Measurements from ENCODE around the gene CAPRIN1.
"Not testable (repeated sequence)": the region's sequence is repeated elsewhere in the genome, so short reads cannot be mapped to it uniquely, and the experiment has no call there.

The CAPRIN1 gene

DNA sequence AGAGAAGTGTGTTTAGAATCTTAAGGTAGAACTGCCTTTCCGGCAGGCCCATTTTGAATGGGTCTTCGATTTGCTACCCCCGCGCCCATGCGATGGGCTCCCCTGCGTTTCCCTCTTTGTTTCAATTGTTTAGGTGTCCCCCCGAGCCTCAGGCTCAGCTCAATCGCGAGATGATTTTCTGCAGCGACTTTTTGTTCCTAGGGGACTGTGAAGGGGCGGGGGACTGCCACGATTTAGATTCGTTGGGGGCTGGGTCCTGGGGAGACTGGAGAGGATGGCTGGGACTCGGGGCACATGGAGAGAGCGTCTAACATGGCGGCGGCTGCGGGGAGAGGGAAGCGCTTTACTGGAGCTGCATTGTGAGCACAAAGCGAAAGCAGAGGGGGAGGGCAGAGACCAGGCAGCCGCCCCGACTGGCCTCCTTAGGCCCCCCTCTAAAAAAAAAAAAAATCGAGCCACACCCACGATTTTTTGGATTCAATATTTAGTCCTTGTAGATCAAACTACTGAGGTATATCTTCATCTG, 1.7 kb downstream of the CAPRIN1 start:
- Histone ChIP-seq H3K4me1 (ENCODE audit: insufficient read depth, low read length) (peaks cover 11% of the 10 kb centered on the region), H3K36me3 (ENCODE audit: insufficient read depth, low read depth, low read length) (peaks cover 48% of the 10 kb centered on the region), H3K27me3 (ENCODE audit: insufficient read depth, low read length) (no peaks in the 10 kb centered on the region), H3K9ac (ENCODE audit: low read depth, low read length) (peak overlapping the region; percentile 100), H3K9me3 (ENCODE audit: insufficient read depth, low read depth, low read length) (no peaks in the 10 kb centered on the region), H3K4me3 (ENCODE audit: low read length) (peak overlapping the region; percentile 99), H3K27ac (ENCODE audit: low read length) (peak overlapping the region; percentile 98)

DNA sequence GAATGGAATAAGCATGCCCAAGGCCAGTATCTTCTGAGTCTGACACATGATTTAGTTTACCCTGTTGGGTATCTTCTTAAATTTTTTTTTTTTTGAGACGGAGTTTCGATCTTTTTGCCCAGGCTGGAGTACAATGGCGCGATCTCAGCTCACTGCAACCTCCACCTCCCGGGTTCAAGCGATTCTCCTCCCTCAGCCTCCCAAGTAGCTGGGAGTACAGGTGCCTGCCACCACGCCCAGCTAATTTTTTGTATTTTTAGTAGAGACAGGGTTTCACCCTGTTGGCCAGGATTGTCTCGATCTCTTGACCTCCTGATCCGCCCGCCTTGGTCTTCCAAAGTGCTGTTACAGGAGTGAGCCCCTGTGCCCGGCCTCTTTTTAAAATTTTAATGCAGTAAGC, 2.8 kb downstream of the CAPRIN1 start:
- not testable (repeated sequence) for H3K27me3 ChIP-seq (ENCODE audit: insufficient read depth, low read length); H3K27ac ChIP-seq (ENCODE audit: low read length); H3K9me3 ChIP-seq (ENCODE audit: insufficient read depth, low read depth, low read length)
- peaks cover 11% of the 10 kb centered on the region for H3K4me1 ChIP-seq (ENCODE audit: insufficient read depth, low read length)
- peaks cover 59% of the 10 kb centered on the region for H3K36me3 ChIP-seq (ENCODE audit: insufficient read depth, low read depth, low read length)
- H3K4me3 ChIP-seq (ENCODE audit: low read length): peak overlapping the region; percentile 99
- peak overlapping the region; percentile 100; the same call in 1 of the 2 replicates for H3K9ac ChIP-seq (ENCODE audit: low read depth, low read length)

GRCh38 chr11:34055218-34056000, 3.9 kb downstream of the CAPRIN1 start:
- H3K9me3 ChIP-seq (ENCODE audit: insufficient read depth, low read depth, low read length): no peaks in the 10 kb centered on the region
- no peak overlapping the region for H3K27ac ChIP-seq (ENCODE audit: low read length)
- H3K9ac ChIP-seq (ENCODE audit: low read depth, low read length): peak overlapping the region; percentile 100; the same call in 1 of the 2 replicates
- peak overlapping the region; percentile 99 for H3K4me3 ChIP-seq (ENCODE audit: low read length)
- H3K36me3 ChIP-seq (ENCODE audit: insufficient read depth, low read depth, low read length): peaks cover 64% of the 10 kb centered on the region
- no peaks in the 10 kb centered on the region for H3K27me3 ChIP-seq (ENCODE audit: insufficient read depth, low read length)
- peaks cover 11% of the 10 kb centered on the region for H3K4me1 ChIP-seq (ENCODE audit: insufficient read depth, low read length)

DNA sequence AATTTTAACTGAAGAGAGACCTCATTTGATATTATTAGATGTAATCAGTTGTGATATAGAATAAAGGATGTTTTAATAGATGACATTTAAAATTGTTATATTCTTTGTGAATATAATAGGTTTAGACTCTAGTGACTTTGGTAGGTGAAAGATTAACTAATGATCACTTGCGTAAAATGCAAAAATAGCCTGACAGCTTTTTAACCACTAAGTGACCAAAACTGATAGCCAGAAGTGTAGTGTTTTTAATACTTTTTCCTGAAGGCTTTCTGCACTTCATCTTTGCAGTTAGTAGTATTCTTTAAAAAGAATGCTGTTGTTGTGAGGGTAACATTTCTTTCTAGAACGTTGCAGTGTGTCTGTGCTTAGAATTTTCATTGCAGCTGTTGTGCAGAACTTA, 5.1 kb downstream of the CAPRIN1 start:
- Histone ChIP-seq H3K36me3 (ENCODE audit: insufficient read depth, low read depth, low read length) (peaks cover 77% of the 10 kb centered on the region), H3K9ac (ENCODE audit: low read depth, low read length) (peak overlapping the region; percentile 16; the same call in 1 of the 2 replicates), H3K4me3 (ENCODE audit: low read length) (peak overlapping the region; percentile 99), H3K27ac (ENCODE audit: low read length) (no peak overlapping the region), H3K27me3 (ENCODE audit: insufficient read depth, low read length) (no peaks in the 10 kb centered on the region), H3K9me3 (ENCODE audit: insufficient read depth, low read depth, low read length) (no peaks in the 10 kb centered on the region), H3K4me1 (ENCODE audit: insufficient read depth, low read length) (peaks cover 11% of the 10 kb centered on the region)

DNA sequence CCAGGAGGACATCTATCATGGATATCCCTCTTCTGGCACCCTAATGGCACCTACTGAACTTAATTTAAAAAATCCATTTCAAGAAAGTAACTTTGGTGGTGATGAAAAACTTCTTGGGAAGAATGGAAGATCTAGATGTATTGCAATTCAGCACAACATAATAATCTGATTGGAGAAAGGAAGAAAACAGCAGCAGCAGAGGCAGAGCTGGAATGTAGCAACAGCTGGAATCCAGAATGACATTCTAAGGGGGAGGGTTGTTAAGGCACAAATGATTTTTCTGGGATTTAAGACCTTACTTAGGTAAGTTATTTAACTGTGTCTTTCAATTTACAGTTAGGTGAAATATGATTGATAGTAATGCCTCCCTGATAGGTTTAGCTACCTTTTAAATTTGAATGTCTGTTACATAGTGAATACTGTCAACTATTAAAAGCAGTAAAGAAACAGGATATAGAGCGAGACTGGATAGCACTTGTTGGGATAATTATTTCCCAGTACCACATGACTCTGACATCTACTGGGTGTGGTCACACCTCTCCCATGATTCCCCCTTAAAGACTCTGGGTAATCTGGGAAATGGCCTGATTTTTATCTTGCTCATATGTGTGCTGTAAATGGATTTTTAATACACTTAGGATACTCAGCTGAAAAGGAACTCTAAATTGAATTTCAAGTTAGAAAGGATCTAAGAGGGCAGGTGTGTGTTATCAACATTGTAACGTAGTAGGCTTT, 11.7 kb downstream of the CAPRIN1 start:
- no peaks in the 10 kb centered on the region for H3K4me1 ChIP-seq (ENCODE audit: insufficient read depth, low read length)
- H3K9ac ChIP-seq (ENCODE audit: low read depth, low read length): no peak overlapping the region
- H3K9me3 ChIP-seq (ENCODE audit: insufficient read depth, low read depth, low read length): no peaks in the 10 kb centered on the region
- H3K27me3 ChIP-seq (ENCODE audit: insufficient read depth, low read length): no peaks in the 10 kb centered on the region
- H3K27ac ChIP-seq (ENCODE audit: low read length): no peak overlapping the region
- H3K4me3 ChIP-seq (ENCODE audit: low read length): no peak overlapping the region
- peaks cover 69% of the 10 kb centered on the region for H3K36me3 ChIP-seq (ENCODE audit: insufficient read depth, low read depth, low read length)

DNA sequence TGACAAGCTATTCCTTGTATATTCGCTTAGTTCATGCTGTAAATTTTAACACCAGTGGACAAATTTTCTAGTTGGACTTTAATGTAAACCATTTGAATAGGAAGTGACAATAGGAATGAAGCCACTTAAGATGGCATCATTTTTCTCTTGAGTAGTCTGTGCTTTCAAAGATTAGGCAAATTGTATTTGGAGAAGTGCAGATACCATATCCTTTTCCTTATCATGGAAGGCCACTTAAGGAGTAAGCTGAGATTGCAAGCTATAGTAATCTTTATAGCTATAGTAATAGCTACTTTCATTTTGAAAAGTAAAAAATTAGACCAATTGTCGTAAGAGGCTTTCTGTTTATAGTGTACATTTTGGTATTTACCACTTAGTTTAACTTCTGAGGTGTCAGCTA, 12.8 kb downstream of the CAPRIN1 start:
- peaks cover 65% of the 10 kb centered on the region for H3K36me3 ChIP-seq (ENCODE audit: insufficient read depth, low read depth, low read length)
- no peaks in the 10 kb centered on the region for H3K9me3 ChIP-seq (ENCODE audit: insufficient read depth, low read depth, low read length)
- H3K9ac ChIP-seq (ENCODE audit: low read depth, low read length): no peak overlapping the region
- H3K4me1 ChIP-seq (ENCODE audit: insufficient read depth, low read length): no peaks in the 10 kb centered on the region
- H3K27me3 ChIP-seq (ENCODE audit: insufficient read depth, low read length): no peaks in the 10 kb centered on the region
- no peak overlapping the region for H3K4me3 ChIP-seq (ENCODE audit: low read length)
- no peak overlapping the region for H3K27ac ChIP-seq (ENCODE audit: low read length)

GRCh38 chr11:34065505-34066203, 14.1 kb downstream of the CAPRIN1 start:
- Histone ChIP-seq H3K9me3 (ENCODE audit: insufficient read depth, low read depth, low read length) (no peaks in the 10 kb centered on the region), H3K27ac (ENCODE audit: low read length) (no peak overlapping the region), H3K9ac (ENCODE audit: low read depth, low read length) (no peak overlapping the region), H3K36me3 (ENCODE audit: insufficient read depth, low read depth, low read length) (peaks cover 69% of the 10 kb centered on the region), H3K4me1 (ENCODE audit: insufficient read depth, low read length) (no peaks in the 10 kb centered on the region), H3K27me3 (ENCODE audit: insufficient read depth, low read length) (no peaks in the 10 kb centered on the region), H3K4me3 (ENCODE audit: low read length) (no peak overlapping the region)

DNA sequence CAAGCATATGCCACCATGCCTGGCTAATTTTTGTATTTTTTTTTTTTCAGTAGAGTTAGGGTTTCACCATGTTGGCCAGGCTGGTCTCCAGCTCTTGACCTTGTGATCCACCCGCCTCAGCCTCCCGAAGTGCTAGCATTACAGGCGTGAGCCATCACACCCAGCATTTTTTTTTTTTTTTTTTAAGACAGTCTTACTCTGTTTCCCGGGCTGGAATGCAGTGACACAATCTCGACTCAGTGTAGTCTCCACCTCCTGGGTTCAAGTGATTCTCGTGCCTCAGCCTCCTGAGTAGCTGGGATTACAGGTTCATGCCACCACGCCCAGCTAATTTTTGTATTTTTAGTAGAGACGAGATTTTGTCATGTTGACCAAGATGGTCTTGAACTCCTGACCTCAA, 15.2 kb downstream of the CAPRIN1 start:
- not testable (repeated sequence) for H3K9me3 ChIP-seq (ENCODE audit: insufficient read depth, low read depth, low read length); H3K4me3 ChIP-seq (ENCODE audit: low read length); H3K27ac ChIP-seq (ENCODE audit: low read length); H3K9ac ChIP-seq (ENCODE audit: low read depth, low read length); H3K27me3 ChIP-seq (ENCODE audit: insufficient read depth, low read length); H3K4me1 ChIP-seq (ENCODE audit: insufficient read depth, low read length)
- H3K36me3 ChIP-seq (ENCODE audit: insufficient read depth, low read depth, low read length): peaks cover 68% of the 10 kb centered on the region

GRCh38 chr11:34067383-34068065, 16.0 kb downstream of the CAPRIN1 start:
- Histone ChIP-seq H3K4me3 (ENCODE audit: low read length) (no peak overlapping the region), H3K4me1 (ENCODE audit: insufficient read depth, low read length) (no peaks in the 10 kb centered on the region), H3K36me3 (ENCODE audit: insufficient read depth, low read depth, low read length) (peaks cover 71% of the 10 kb centered on the region), H3K27me3 (ENCODE audit: insufficient read depth, low read length) (no peaks in the 10 kb centered on the region), H3K9me3 (ENCODE audit: insufficient read depth, low read depth, low read length) (no peaks in the 10 kb centered on the region), H3K9ac (ENCODE audit: low read depth, low read length) (no peak overlapping the region), H3K27ac (ENCODE audit: low read length) (no peak overlapping the region)

GRCh38 chr11:34068111-34068510, 16.6 kb downstream of the CAPRIN1 start:
- Histone ChIP-seq H3K9me3 (ENCODE audit: insufficient read depth, low read depth, low read length) (no peaks in the 10 kb centered on the region), H3K27ac (ENCODE audit: low read length) (no peak overlapping the region), H3K4me1 (ENCODE audit: insufficient read depth, low read length) (no peaks in the 10 kb centered on the region), H3K9ac (ENCODE audit: low read depth, low read length) (no peak overlapping the region), H3K27me3 (ENCODE audit: insufficient read depth, low read length) (no peaks in the 10 kb centered on the region), H3K36me3 (ENCODE audit: insufficient read depth, low read depth, low read length) (peaks cover 74% of the 10 kb centered on the region), H3K4me3 (ENCODE audit: low read length) (no peak overlapping the region)

DNA sequence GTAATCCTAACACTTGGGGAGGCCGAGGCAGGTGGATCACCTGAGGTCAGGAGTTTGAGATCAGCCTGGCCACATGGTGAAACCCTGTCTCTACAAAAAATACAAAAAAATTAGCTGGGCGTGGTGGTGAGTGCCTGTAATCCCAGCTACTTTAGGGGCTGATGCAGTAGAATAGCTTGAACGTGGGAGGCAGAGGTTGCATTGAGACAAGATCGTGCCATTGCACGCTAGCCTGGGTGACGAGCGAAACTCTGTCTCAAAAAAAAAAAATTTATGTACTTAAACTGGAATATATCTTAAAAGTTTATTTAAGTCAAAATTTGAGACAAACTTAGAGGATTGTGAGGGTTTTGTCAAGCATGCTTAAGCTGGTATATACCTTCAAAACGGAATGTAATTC, 19.8 kb downstream of the CAPRIN1 start:
- H3K27ac ChIP-seq (ENCODE audit: low read length); H3K4me3 ChIP-seq (ENCODE audit: low read length); H3K9me3 ChIP-seq (ENCODE audit: insufficient read depth, low read depth, low read length); H3K27me3 ChIP-seq (ENCODE audit: insufficient read depth, low read length); H3K4me1 ChIP-seq (ENCODE audit: insufficient read depth, low read length); H3K9ac ChIP-seq (ENCODE audit: low read depth, low read length): not testable (repeated sequence)
- H3K36me3 ChIP-seq (ENCODE audit: insufficient read depth, low read depth, low read length): peaks cover 82% of the 10 kb centered on the region
